NCI-H2081 (cell line): ENCODE data around the gene NHLH2.

ENCODE experiments used
- DNase-seq, 2 experiments: peaks; one replicate each; lab custom pipeline; 2025; lab: John Stamatoyannopoulos, UW

Gene NHLH2

DNA sequence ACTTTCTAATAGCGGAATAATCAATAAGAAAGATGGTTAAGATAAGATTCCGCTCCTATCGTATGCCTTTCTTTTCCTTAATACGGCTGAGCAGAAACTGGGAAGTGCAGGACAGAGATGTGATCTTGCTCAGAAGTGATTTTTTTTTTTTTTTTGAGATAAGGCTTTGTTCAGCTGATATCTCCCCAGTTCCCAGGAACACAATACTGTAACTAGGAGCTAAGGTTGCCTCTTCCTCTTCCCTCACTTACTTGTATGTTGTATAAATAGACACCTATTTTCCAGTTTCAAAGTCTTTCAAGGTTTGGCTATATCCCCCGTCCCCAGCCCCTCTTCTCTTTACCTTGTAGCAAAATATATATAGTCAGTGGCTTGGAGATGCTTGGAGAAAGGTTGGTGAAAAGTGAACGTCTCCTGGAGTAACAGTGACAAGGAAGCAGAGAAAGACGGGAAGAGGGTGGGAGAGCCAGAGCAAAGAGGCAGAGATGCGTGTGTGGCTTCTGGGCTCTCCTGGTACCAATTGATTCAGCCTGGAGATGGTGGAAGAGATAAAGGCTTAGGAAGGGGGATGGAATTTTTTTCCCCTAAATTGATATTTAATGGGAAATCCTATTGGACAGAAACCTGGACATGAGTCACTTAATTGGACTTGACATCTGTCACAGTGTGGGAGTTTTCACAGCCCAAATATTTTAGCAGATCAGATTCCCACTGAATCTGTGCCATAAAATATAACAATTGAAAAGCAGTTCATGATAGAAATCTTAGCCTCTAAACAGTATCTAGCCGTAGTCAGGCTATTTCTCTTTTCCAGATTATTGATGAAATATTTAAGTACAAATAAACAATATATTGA, at the start of gene NHLH2:
TSS of gene NHLH2 (minus strand) at position 522 of the 856 bp plus-strand sequence. CDS start 2,754 bp downstream, outside the sequence.
- DNase-seq = no peak

- peak; percentile 42 to 88 for DNase-seq
Measured at GRCh38 chr1:115890580-115890979, 49.7 kb upstream of the NHLH2 start.

GRCh38 chr1:115888976-115889375, 48.0 kb upstream of the NHLH2 start:
- no peak for DNase-seq

GRCh38 chr1:115882913-115883902, 42.3 kb upstream of the NHLH2 start:
- DNase-seq = peak; percentile 70 to 86

DNA sequence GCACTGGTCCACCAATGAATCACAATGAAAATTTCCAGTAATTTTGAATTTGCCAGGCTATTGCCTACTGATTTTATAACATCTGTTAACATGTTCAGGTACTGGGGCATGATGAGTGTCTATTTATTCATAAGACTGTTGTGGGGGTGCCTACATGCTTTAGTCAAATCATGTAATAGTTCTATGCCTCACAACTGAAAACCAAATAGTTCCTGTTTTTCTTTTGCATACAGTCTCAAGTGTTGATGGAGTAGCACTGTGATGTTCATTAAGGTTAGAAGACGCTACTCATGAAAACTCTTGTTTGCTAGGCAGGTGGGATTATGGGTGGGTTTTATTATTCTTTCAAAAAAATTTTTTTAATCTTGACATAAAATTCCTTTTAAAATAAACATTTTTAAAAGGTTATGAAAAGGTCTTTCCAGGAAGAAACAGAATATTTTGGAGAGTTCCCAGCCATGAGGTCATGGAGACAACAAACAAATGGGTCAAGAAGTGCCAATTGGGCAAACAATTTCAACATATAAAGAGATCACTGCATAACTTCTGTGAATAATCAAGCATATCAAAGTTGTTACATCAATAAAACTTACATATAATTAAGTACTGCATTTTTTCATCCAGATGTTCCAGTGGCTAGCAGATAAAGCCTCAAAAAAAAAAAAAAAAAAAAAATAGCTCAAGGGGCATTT, 40.2 kb upstream of the NHLH2 start:
- no peak for DNase-seq

DNA sequence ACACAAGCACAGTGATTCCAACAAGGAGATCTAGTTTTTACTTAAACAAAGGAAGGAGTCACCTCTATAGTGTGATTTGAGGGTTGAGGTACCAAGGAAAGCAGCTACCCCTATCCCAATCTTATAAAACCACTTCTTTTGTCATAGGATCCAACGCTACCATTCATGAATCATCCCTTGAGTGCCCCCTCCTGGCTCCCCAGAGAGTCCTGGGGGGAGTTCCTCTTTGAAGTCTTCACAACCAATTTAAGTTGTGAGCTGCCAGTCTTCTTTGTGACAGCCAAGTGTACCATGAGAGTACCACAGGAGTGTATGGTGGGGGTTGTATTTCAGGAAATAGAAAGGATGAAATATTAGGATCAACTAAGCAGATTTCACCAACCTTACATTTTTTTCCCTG, 39.1 kb upstream of the NHLH2 start:
- DNase-seq = no peak

DNA sequence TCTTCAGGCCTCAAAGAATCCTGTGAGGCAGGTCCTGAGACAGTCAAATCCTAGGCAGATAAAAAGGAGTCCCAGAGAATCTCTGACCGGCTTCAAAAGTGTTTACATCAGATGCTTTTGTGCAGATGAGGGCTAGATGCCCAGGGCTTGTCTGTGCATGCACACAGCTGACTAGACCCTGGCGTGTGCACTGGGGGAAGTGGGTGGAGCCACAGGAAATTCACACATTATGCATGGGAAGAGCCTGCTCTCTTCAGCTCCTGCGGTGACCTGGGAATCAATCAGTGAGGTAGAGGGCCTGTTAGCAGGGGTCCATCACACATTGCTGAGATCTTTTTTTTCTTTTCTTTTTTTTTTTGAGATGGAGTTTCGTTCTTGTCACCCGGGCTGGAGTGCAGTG, 36.6 kb upstream of the NHLH2 start:
- DNase-seq = peak in 1 of 2 experiments; percentile 21

DNA sequence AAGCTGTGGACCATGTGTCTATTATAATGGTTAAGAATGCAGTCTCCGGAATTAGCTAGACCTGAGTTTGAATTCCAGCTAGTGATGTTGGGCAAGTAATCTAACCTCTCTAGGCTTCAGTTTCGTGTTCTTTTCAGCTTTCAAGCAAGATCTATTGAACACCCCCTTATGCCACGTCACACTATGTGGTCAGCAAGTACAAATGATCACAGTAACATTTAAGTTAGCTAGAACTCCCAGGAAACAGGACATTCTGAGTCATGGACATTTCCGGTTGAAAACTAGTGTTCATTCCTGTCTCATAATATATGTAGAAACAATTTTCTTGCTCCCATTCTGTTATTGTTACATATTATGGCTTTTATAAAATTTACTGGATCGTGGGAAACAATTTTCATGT, 34.0 kb upstream of the NHLH2 start:
- DNase-seq = no peak

- DNase-seq = no peak
Measured at GRCh38 chr1:115874497-115874896, 33.6 kb upstream of the NHLH2 start.

- no peak for DNase-seq
Measured at GRCh38 chr1:115873184-115873583, 32.3 kb upstream of the NHLH2 start.

DNA sequence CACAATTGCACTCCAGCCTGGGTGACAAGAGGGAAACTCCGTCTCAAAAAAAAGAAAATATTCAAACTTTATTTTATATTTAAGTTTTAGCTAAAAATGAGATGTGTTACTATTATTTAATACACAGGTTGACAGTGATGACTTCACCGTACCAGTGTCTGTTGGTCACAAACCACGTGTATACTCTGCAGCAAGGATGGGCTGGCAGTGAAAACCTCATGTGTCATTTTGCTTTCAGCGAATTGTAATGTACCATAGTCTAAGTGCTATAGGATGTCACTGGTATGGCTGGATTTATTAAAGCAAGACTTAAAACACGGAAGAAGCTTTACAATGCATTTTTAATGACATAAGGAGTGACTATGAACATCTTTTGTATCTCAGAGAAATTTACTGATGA, 28.1 kb upstream of the NHLH2 start:
- no peak for DNase-seq

DNA sequence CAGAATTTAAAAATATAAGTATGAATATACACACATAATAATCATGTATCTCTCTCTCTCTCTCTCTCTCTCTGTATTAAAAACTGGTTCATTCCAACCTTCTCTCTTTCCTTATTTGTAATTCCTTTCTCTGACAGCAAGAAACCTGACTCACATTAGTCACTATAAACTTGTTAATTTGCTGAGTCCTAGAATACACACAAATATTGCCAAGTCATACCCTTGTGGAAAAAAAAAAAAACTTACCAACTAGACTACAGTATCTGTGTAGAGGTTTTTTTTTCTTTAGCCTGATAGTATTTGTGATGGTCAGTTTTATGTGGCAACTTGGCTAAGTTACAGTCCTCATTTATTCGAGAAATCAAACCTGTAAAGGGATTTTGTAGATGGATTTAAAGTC, 26.3 kb upstream of the NHLH2 start:
- DNase-seq = no peak

GRCh38 chr1:115865704-115866380, 24.9 kb upstream of the NHLH2 start:
- no peak for DNase-seq

DNA sequence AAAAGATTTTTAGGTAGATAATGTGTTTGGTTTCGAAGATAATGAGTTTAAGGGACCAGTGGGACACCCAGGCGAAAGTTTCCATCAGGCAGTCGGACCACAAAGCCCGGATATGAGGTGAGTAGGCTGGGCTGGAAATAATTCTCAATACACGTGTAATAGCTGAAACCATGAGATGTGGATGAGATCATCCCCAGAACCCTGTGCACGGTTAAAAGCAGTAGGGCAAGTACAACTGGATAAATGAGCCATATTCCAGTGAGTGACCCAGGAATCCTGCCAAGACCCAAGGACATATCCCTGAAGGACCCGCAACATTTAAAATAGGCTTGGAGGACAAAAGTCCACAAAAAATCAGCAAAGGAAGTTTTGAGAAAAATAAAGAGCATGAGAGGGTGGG, 21.5 kb upstream of the NHLH2 start:
- no peak for DNase-seq

DNA sequence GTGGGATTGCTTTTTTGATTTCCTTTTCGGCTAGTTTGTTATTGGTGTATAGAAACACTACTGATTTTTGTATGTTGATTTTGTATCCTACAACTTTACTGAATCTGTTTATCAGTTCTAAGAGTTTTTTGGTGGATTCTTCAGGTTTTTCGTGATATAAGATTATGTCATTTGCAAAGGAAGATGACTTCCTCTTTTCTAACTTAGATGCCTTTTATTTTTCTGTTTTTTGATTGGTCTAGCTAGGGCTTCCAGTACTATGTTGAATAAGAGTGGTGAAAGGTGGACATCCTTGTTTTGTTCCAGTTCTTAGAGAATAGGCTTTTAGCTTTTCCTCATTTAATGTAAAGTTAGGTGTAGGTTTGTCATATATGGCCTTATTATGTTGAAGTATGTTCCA, 13.1 kb upstream of the NHLH2 start:
- DNase-seq = no peak

DNA sequence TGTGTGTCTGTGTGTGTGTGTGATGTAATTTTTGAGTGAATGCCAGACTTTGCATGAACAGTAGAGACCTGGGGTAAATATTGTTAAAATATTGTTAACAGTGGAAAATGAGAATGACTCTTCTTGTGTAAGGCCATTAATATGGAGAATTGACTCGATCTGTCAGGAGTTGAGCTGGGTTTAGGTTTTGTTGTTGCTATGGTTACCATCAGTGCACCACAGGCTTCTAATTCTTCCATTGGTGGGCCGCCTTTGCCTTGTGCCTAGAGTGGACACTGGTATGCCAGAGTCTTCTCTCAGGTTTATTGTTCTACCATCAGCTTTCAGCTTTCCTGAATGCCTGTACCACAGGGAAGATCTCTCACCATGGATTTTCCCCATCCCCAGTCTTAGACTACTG, 10.0 kb upstream of the NHLH2 start:
- no peak for DNase-seq

GRCh38 chr1:115847787-115848186, 6.9 kb upstream of the NHLH2 start:
- DNase-seq = no peak

- DNase-seq = no peak
Measured at GRCh38 chr1:115842948-115843347, 2.0 kb upstream of the NHLH2 start.

- DNase-seq = no peak
Measured at GRCh38 chr1:115839679-115840237, 1.2 kb downstream of the NHLH2 start.

DNA sequence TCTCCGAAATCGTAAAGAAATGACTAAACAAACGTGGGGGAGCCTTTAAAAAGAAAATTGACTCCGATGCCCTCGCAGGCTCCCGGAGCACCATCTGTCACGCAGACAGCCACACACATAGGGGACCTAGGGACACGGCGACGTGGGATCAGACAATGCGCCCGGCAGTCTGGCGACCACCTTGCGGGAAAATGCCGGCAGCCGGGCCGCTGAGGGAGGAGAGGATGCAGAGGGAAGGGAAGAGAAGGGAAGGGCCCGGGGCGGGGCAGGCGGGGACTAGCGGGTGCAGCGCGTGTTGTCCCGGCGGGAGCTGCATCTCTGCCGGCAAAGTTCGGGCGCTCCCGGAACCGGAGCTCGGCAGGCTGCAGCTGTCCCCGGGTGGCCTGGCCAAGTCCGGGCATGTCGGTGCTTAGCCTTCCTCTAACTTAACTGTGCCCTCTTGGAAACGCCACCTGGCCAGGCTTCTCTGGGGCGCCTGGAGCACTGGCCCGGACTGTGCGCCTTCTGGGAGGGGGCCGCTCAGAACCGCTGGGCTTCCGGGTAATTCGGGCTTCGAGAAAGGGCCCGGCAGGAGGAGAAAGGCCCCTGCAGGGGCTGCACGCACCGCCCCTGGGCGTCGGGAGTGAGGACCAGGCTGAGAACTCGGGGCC, 1.8 kb downstream of the NHLH2 start:
- peak in 1 of 2 experiments; percentile 2 for DNase-seq
